ENCODE results near the gene EVC2. TPM values are rescaled to one million over a fixed set of nuclear protein-coding genes. Genes with fewer than 3 reads are reported as not detected.

The EVC2 gene
- total and polyA plus RNA-seq, 12 donors, result 0.66 to 3.4 (median 1.7) TPM

GRCh38 chr4:5636766-5637670 is 71.3 kb downstream of the EVC2 start:
- no peak for TF ChIP-seq POLR2A (IDR thresholded peaks at IDR 0.05)
- TF ChIP-seq, protein P1, sequence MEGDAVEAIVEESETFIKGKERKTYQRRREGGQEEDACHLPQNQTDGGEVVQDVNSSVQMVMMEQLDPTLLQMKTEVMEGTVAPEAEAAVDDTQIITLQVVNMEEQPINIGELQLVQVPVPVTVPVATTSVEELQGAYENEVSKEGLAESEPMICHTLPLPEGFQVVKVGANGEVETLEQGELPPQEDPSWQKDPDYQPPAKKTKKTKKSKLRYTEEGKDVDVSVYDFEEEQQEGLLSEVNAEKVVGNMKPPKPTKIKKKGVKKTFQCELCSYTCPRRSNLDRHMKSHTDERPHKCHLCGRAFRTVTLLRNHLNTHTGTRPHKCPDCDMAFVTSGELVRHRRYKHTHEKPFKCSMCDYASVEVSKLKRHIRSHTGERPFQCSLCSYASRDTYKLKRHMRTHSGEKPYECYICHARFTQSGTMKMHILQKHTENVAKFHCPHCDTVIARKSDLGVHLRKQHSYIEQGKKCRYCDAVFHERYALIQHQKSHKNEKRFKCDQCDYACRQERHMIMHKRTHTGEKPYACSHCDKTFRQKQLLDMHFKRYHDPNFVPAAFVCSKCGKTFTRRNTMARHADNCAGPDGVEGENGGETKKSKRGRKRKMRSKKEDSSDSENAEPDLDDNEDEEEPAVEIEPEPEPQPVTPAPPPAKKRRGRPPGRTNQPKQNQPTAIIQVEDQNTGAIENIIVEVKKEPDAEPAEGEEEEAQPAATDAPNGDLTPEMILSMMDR (IDR thresholded peaks at IDR 0.05), result no peak
- Histone ChIP-seq H3K27ac (no peak overlapping the region), H3K4me1 (replicated peaks in 1 of 2) (no peaks in the 10 kb centered on the region), H3K36me3 (replicated peaks in 1 of 2) (no peaks in the 10 kb centered on the region), H3K4me3 (no peak overlapping the region), H3K27me3 (no peaks in the 10 kb centered on the region), H3K9me3 (replicated peaks in 1 of 3) (no peaks in the 10 kb centered on the region)
- WGBS, 4 donors, result 81 to 88% (median 86%) methylated on average over 13 of the region's 13 CpGs
- DNase-seq, result no peak
- intact Hi-C loops (cut with DNase I), result no loop called here

DNA sequence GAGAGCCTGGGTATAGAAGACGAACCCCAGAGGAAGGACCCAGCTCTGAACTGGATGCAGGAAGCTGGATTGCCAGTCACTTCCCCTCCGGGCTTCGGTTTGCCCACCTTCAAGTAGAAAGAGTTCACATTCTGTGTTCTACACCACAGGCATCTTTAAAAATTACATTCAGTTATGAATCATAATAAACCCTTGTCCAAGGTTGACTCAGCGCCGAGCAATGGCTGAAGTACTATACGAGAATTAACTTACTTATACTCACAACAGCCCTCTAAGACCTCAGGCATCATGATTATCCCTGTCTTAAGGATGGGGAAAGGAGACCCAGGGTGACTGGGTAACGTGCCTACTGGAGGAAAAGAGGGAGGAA is 72.5 kb downstream of the EVC2 start:
- DNase-seq, result no peak
- H3K27me3 ChIP-seq, result no peaks in the 10 kb centered on the region
- H3K4me3 ChIP-seq, result no peak overlapping the region
- H3K9me3 ChIP-seq (replicated peaks in 1 of 3), result no peaks in the 10 kb centered on the region
- H3K4me1 ChIP-seq (replicated peaks in 1 of 2), result no peaks in the 10 kb centered on the region
- H3K27ac ChIP-seq, result no peak overlapping the region
- TF ChIP-seq, protein P1 (IDR thresholded peaks at IDR 0.05), result no peak
- TF ChIP-seq POLR2A (IDR thresholded peaks at IDR 0.05), result no peak
- H3K36me3 ChIP-seq (replicated peaks in 1 of 2), result no peaks in the 10 kb centered on the region
- intact Hi-C loops (cut with DNase I), result no loop called here
- 60 to 76% (median 68%) methylated on average over 7 of the region's 7 CpGs for WGBS, 4 donors

- H3K27me3 ChIP-seq, result no peaks in the 10 kb centered on the region
- TF ChIP-seq, protein P1 (IDR thresholded peaks at IDR 0.05), result no peak
- no peak for TF ChIP-seq POLR2A (IDR thresholded peaks at IDR 0.05)
- no peaks in the 10 kb centered on the region for H3K4me1 ChIP-seq (replicated peaks in 1 of 2)
- intact Hi-C loops (cut with DNase I), result no loop called here
- H3K36me3 ChIP-seq (replicated peaks in 1 of 2), result no peaks in the 10 kb centered on the region
- H3K27ac ChIP-seq, result no peak overlapping the region
- WGBS, 4 donors, result 57 to 90% (median 72%) methylated on average over 2 of the region's 2 CpGs
- H3K9me3 ChIP-seq (replicated peaks in 1 of 3), result no peaks in the 10 kb centered on the region
- H3K4me3 ChIP-seq, result no peak overlapping the region
- DNase-seq, result no peak
Measured at GRCh38 chr4:5632571-5632970, 75.8 kb downstream of the EVC2 start.

DNA sequence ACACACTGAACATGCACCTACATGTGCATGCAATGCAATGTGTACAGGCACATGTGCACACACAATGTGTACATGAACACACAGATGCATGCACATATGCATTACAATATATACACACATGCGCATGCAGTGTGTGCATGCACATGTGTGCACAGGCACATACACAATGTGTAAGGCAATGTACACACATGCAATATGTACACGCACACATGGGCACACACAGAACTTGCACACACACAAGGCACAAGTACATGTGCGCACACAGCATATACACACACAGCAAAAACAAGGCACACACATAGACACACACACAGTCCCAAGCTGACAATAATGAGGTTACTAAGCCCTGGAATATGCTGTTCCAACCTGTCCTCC is 76.3 kb downstream of the EVC2 start:
- TF ChIP-seq, protein P1 (IDR thresholded peaks at IDR 0.05), result no peak
- TF ChIP-seq POLR2A (IDR thresholded peaks at IDR 0.05), result no peak
- no peaks in the 10 kb centered on the region for H3K9me3 ChIP-seq (replicated peaks in 1 of 3)
- H3K27me3 ChIP-seq, result no peaks in the 10 kb centered on the region
- no peak overlapping the region for H3K27ac ChIP-seq
- no peak overlapping the region for H3K4me3 ChIP-seq
- no peak for DNase-seq
- intact Hi-C loops (cut with DNase I), result no loop called here
- H3K4me1 ChIP-seq (replicated peaks in 1 of 2), result no peaks in the 10 kb centered on the region
- no peaks in the 10 kb centered on the region for H3K36me3 ChIP-seq (replicated peaks in 1 of 2)
- 76 to 97% (median 84%) methylated on average over 1 to 3 of the region's 3 CpGs for WGBS, 4 donors
